ENCODE data around the gene SPEM1.

DNA sequence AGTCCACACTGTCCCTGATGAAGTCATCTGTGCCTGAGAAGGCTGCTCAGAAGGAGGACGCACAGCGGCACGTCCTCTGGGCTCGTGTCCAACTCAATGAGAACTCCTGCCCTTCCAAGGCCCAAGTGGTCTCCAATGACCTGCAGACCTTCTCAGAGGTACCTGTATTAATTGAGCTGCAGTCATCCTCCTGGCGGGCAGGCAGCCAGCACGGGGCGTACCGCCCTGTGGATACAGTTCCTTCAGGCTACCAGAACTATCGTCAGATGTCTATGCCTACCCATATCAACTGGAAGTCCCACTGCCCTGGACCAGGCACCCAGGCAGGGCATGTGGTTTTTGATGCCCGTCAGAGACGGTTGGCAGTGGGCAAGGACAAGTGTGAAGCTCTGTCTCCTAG lies 12.2 kb downstream of the SPEM1 start:
- TF ChIP-seq CTCF (IDR thresholded peaks at IDR 0.05; ENCODE audit: insufficient read depth, low read depth, low read length), result no peak
- no peak for TF ChIP-seq EZH2 (IDR thresholded peaks at IDR 0.05; ENCODE audit: insufficient read depth, low read length)

Measured in astrocyte (in vitro differentiated cells and primary cell).